GM12878 (cell line): ENCODE results near the gene CTSC. TPM values are rescaled to one million over a fixed set of nuclear protein-coding genes. Genes with fewer than 3 reads are reported as not detected.

Experiments used
- ATAC-seq: fragments of 200-7000 bp; cut with Tn5 transposase; 3 replicates; pipeline ENCODE4 v1.9.1; 2020; ENCODE audit warnings: mild to moderate bottlenecking, moderate library complexity
- BruUV-seq: library from RNA; stranded (reverse); fragments of 400-500 nt; replicated peaks from 2 replicates; lab custom pipeline; 2021; lab: Mats Ljungman, UMichigan
- CTCF ChIA-PET: fragments of 300-600 bp; sonication (Branson Sonifier 250); formaldehyde crosslinking; extraction: SDS; loops from one replicate; lab custom pipeline; 2021; ENCODE audit warnings: inconsistent platforms; lab: Yijun Ruan, JAX
- POLR2A ChIA-PET: fragments of 350-600 bp; formaldehyde crosslinking; extraction: SDS; loops from one replicate; lab custom pipeline; 2021; ENCODE audit warnings: inconsistent platforms; lab: Charles Lee
- RAD21 ChIA-PET: fragments of 300-600 bp; sonication (Branson Sonifier 250); formaldehyde crosslinking; loops from one replicate; lab custom pipeline; 2023; ENCODE audit warnings: antibody characterized with exemption; ENCODE audit not compliant: unreplicated experiment; lab: Charles Lee
- SMC1A ChIA-PET: fragments of 300-600 bp; sonication (Branson Sonifier 250); formaldehyde crosslinking; loops from one replicate; lab custom pipeline; 2023; ENCODE audit not compliant: unreplicated experiment, uncharacterized antibody; lab: Charles Lee
- DNase-seq: peaks from one replicate; pipeline ENCODE4 v3.0.0-alpha.2; 2011; ENCODE audit warnings: low read depth, low spot score
- FAIRE-seq: peaks from 3 replicates; lab custom pipeline; 2011; peaks lifted over from hg19 to GRCh38; lab: Jason Lieb, UNC
- H2AFZ ChIP-seq: 2 replicates; pipeline ENCODE4 v1.6.0; 2011; ENCODE audit warnings: low read depth, low read length, control low read depth; ENCODE audit not compliant: control insufficient read depth
- H3K27ac ChIP-seq: 2 replicates; pipeline ENCODE4 v1.5.1; 2011; ENCODE audit warnings: control low read depth; ENCODE audit not compliant: control insufficient read depth, insufficient read depth
- H3K27me3 ChIP-seq, 2 experiments: replicated peaks in 1 of 2; 2 replicates each; pipeline versions ENCODE4 v1.6.0 to v1.6.1; 2011; ENCODE audit warnings: low read length in 1 of 2; ENCODE audit not compliant: control insufficient read depth in 2 of 2, insufficient read depth in 2 of 2
- H3K36me3 ChIP-seq, 2 experiments: 2 replicates each; pipeline ENCODE4 v1.5.1; 2011; ENCODE audit warnings: low read length in 1 of 2; ENCODE audit not compliant: control insufficient read depth in 2 of 2, insufficient read depth in 2 of 2
- H3K4me1 ChIP-seq: 2 replicates; pipeline ENCODE4 v1.6.1; 2011; ENCODE audit warnings: mild to moderate bottlenecking, low read length, moderate library complexity, mixed read lengths; ENCODE audit not compliant: control insufficient read depth, insufficient read depth
- H3K4me2 ChIP-seq: 2 replicates; pipeline ENCODE4 v1.6.0; 2011; ENCODE audit warnings: control low read depth; ENCODE audit not compliant: control insufficient read depth, insufficient read depth
- H3K4me3 ChIP-seq: fragments of 200-600 bp; sonication (generic); 2 replicates; pipeline ENCODE4 v1.5.1; 2016
- H3K79me2 ChIP-seq: 2 replicates; pipeline ENCODE4 v1.6.0; 2011; ENCODE audit warnings: low read length; ENCODE audit not compliant: control insufficient read depth, insufficient read depth
- H3K9ac ChIP-seq: 2 replicates; pipeline ENCODE4 v1.8.0; 2011; ENCODE audit warnings: low read length, control low read depth, mixed read lengths; ENCODE audit not compliant: control insufficient read depth, insufficient read depth
- H3K9me3 ChIP-seq: replicated peaks from 3 replicates; pipeline ENCODE4 v1.5.1; 2011; ENCODE audit warnings: mild to moderate bottlenecking, low read length; ENCODE audit not compliant: control insufficient read depth, insufficient read depth
- H4K20me1 ChIP-seq: 2 replicates; pipeline ENCODE4 v1.6.0; 2011; ENCODE audit not compliant: control insufficient read depth, insufficient read depth
- CHD4 ChIP-seq: fragments of 200-600 bp; sonication (generic); IDR thresholded peaks from 2 replicates; pipeline ENCODE4 v1.6.1; 2016; ENCODE audit warnings: mild to moderate bottlenecking
- DPF2 ChIP-seq: fragments of 450-650 bp; IDR thresholded peaks from 2 replicates; pipeline ENCODE4 v1.6.1; 2017; ENCODE audit warnings: mild to moderate bottlenecking
- EED ChIP-seq: sonication (generic); IDR thresholded peaks from 2 replicates; pipeline ENCODE4 v1.6.1; 2016; ENCODE audit warnings: antibody characterized with exemption, low read depth
- MAX ChIP-seq: IDR thresholded peaks from 2 replicates; pipeline ENCODE4 v1.6.1; 2012; ENCODE audit warnings: low read depth, low read length, improper control_type of control experiment
- ZBTB11 ChIP-seq: fragments of 450-650 bp; formaldehyde crosslinking; IDR thresholded peaks from 2 replicates; pipeline ENCODE4 v1.5.0; 2022; ENCODE audit warnings: mild to moderate bottlenecking, missing genetic modification characterization
- ZNF384 ChIP-seq: IDR thresholded peaks from 2 replicates; pipeline ENCODE4 v1.6.1; 2012; ENCODE audit warnings: low read depth, mild to moderate bottlenecking, low read length, improper control_type of control experiment, borderline replicate concordance
- ZZZ3 ChIP-seq: IDR thresholded peaks from 2 replicates; pipeline ENCODE4 v1.6.1; 2011; ENCODE audit warnings: low read depth; ENCODE audit not compliant: control insufficient read depth, insufficient read length
- WGBS: methylation state at CpG from one replicate; pipeline ENCODE4 v1.1.6; 2016; ENCODE audit warnings: low lambda C conversion rate; ENCODE audit not compliant: insufficient replicate concordance, insufficient coverage; ENCODE audit errors: missing lambda C conversion rate; 5-methylcytosine and 5-hydroxymethylcytosine counted together
- in situ Hi-C: fragments of 300-500 bp; cut with MboI; formaldehyde crosslinking; loops from 9 replicates; pipeline ENCODE4 v1.14.3; 2018; ENCODE audit warnings: mixed read lengths
- intact Hi-C: fragments of 100-400 bp; cut with micrococcal nuclease; formaldehyde crosslinking; loops from one replicate; pipeline ENCODE4 v1.14.2; 2022; ENCODE audit not compliant: unreplicated experiment
- polyA plus RNA-seq, 11 experiments: library from polyadenylated mRNA; depleted of rRNA in 4 of 11; unstranded in 6 of 11; stranded (reverse) in 5 of 11; fragments of >200 nt; fragmentation: Nextera tagmentation in 4 of 11; fragmentation: Illumina TruSeq in 1 of 11; extraction: Ambion mirVana in 4 of 11; extraction: Trizol in 1 of 11; gene quantifications; 1 replicate in 1 of 11; 2 replicates in 10 of 11; pipeline versions ENCODE4 v1.2.1 to v1.2.3, GENCODE V29; 2011 to 2016; ENCODE audit warnings: inconsistent platforms in 2 of 11, missing spikeins in 2 of 11, low read depth in 1 of 11
- total RNA-seq, 4 experiments: library from RNA; depleted of rRNA in 3 of 4; stranded (reverse); fragments of >200 nt in 3 of 4; fragmentation: Illumina TruSeq in 1 of 4; extraction: Trizol in 1 of 4; gene quantifications; 2 replicates each; pipeline versions ENCODE4 v1.2.1 to v1.2.3, GENCODE V29; 2013 to 2021

CTSC gene
- total and polyA plus RNA-seq, 10 of the 15 experiments (the other 5 are each of a cell fraction or from before 2014, with no cell fraction given): 289 to 1,123 (median 430) TPM

- TF ChIP-seq ZBTB11 (CRISPR knock-in tag) (no peak), MAX (no peak), EED (no peak), CHD4 (no peak)
Observed at GRCh38 chr11:88363004-88363403, 25.5 kb upstream of the CTSC start (continued).

- POLR2A ChIA-PET: interaction anchor here (0.7 to 9.6 kb wide), 4 partner anchors 18 to 59 kb away, joined by 3 to 116 read pairs (median 36); partner anchors contain the start of gene CTSC
- H2AFZ ChIP-seq: 0 out of 2 replicates have a peak overlapping the region, but pooled peaks have one; percentile 6
- peak overlapping the region; percentile 78 for H3K27ac ChIP-seq
- H3K79me2 ChIP-seq: peaks cover 19% of the 10 kb centered on the region
- ATAC-seq (no peak), FAIRE-seq (no peak), DNase-seq (no peak)
- in situ Hi-C loops (no loop called here), intact Hi-C loops (no loop called here)
- BruUV-seq: no TSS peak
- H3K36me3 ChIP-seq: no peaks in the 10 kb centered on the region
- no peak for TF ChIP-seq DPF2
- peak; percentile 39; the same call in 1 of the 2 replicates for TF ChIP-seq ZNF384
- TF ChIP-seq ZZZ3: no peak
- H3K4me1 ChIP-seq: peaks cover 46% of the 10 kb centered on the region
- H3K4me2 ChIP-seq: peak overlapping the region; percentile 53
- no peaks in the 10 kb centered on the region for H4K20me1 ChIP-seq
- WGBS: 38% methylated on average over 1 of the region's 1 CpG
- H3K4me3 ChIP-seq: no peak overlapping the region
- no peaks in the 10 kb centered on the region for H3K27me3 ChIP-seq
- CTCF ChIA-PET: interaction anchor here (1.0 to 2.9 kb wide), 4 partner anchors 18 to 76 kb away, joined by 3 to 13 read pairs (median 4); no protein-coding TSS in a partner anchor
- SMC1A ChIA-PET: interaction anchor here (1.0 to 11.2 kb wide), 10 partner anchors 14 to 217 kb away, joined by 3 to 171 read pairs (median 8); partner anchors contain the start of genes CTSC and RAB38
- no peaks in the 10 kb centered on the region for H3K9me3 ChIP-seq
- H3K9ac ChIP-seq: no peak overlapping the region
- RAD21 ChIA-PET: interaction anchor here (0.9 to 11.0 kb wide), 8 partner anchors 15 to 453 kb away, joined by 3 to 299 read pairs (median 8); partner anchors contain the start of gene CTSC
Observed at GRCh38 chr11:88360141-88360540, 22.6 kb upstream of the CTSC start.
